H1 (cell line): Measurements from ENCODE around the gene GPX5.

Experiments
- EGR1 ChIP-seq: IDR thresholded peaks from 2 replicates; pipeline ENCODE4 v1.6.1; 2011; ENCODE audit warnings: low read depth, low read length, borderline replicate concordance
- EZH2 ChIP-seq: fragments of 200-600 bp; sonication (generic); IDR thresholded peaks from 2 replicates; pipeline ENCODE4 v1.7.1; 2012; ENCODE audit warnings: low read depth, mild to moderate bottlenecking, moderate library complexity, low read length, inconsistent platforms; ENCODE audit not compliant: severe bottlenecking
- POLR2A ChIP-seq, 2 experiments: IDR thresholded peaks; 1 replicate in 1 of 2; 2 replicates in 1 of 2; pipeline ENCODE4 v1.6.1; 2011; ENCODE audit warnings: low read depth in 2 of 2, low read length in 2 of 2, mild to moderate bottlenecking in 2 of 2; ENCODE audit errors: control extremely low read depth in 1 of 2
- RNF2 ChIP-seq: fragments of 200-900, 300-1000 bp; sonication (generic); IDR thresholded peaks from 2 replicates; pipeline ENCODE4 v1.7.1; 2016; ENCODE audit warnings: borderline replicate concordance, low read depth, mild to moderate bottlenecking, antibody characterized with exemption, low read length; ENCODE audit not compliant: poor library complexity, severe bottlenecking; ENCODE audit errors: missing control alignments
- SUZ12 ChIP-seq: fragments of 200-600 bp; sonication (generic); IDR thresholded peaks from 2 replicates; pipeline ENCODE4 v1.6.1; 2012; ENCODE audit warnings: mild to moderate bottlenecking, inconsistent platforms, low read length, moderate library complexity, mixed read lengths
- TAF1 ChIP-seq: IDR thresholded peaks from 2 replicates; pipeline ENCODE4 v1.6.1; 2011; ENCODE audit warnings: mild to moderate bottlenecking, low read depth, low read length
- YY1 ChIP-seq: IDR thresholded peaks from 2 replicates; pipeline ENCODE4 v1.6.1; 2011; ENCODE audit warnings: low read depth, mild to moderate bottlenecking, low read length
- TF ChIP-seq, protein P1 (sequence below), 3 experiments: IDR thresholded peaks; 1 replicate in 2 of 3; 2 replicates in 1 of 3; pipeline versions ENCODE4 v1.5.1 to v1.6.1; 2011; ENCODE audit warnings: low read length in 3 of 3, mild to moderate bottlenecking in 3 of 3, inconsistent platforms in 2 of 3, low read depth in 1 of 3, moderate library complexity in 1 of 3; ENCODE audit not compliant: insufficient read depth in 1 of 3; ENCODE audit errors: control extremely low read depth in 1 of 3

DNA sequence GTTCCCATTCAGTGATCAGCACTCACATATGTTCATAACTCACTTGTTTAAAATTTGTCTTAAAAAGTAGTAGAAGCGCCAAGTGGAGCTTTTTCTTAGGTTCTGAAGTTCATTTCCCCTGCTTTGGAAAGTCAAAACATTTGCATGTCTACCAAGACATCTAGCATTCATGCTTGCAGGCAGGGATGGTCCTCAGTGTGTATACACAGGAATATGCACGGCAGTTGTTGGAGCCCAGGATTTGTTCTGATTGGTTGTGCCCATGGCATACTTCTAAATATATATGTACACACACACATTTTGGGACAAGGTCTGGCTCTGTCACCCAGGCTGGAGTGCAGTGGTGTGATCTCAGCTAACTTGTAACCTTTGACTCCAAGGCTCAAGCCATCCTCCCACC, 7.7 kb upstream of the GPX5 start:
- TF ChIP-seq, protein P1, sequence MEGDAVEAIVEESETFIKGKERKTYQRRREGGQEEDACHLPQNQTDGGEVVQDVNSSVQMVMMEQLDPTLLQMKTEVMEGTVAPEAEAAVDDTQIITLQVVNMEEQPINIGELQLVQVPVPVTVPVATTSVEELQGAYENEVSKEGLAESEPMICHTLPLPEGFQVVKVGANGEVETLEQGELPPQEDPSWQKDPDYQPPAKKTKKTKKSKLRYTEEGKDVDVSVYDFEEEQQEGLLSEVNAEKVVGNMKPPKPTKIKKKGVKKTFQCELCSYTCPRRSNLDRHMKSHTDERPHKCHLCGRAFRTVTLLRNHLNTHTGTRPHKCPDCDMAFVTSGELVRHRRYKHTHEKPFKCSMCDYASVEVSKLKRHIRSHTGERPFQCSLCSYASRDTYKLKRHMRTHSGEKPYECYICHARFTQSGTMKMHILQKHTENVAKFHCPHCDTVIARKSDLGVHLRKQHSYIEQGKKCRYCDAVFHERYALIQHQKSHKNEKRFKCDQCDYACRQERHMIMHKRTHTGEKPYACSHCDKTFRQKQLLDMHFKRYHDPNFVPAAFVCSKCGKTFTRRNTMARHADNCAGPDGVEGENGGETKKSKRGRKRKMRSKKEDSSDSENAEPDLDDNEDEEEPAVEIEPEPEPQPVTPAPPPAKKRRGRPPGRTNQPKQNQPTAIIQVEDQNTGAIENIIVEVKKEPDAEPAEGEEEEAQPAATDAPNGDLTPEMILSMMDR (IDR thresholded peaks at IDR 0.05; ENCODE audit: control extremely low read depth in 1 of 3, insufficient read depth in 1 of 3, low read depth in 1 of 3, low read length in 3 of 3) = no peak
- TF ChIP-seq POLR2A (IDR thresholded peaks at IDR 0.05; ENCODE audit: control extremely low read depth in 1 of 2, low read depth in 2 of 2, low read length in 2 of 2) (no peak), EZH2 (no peak), YY1 (no peak), TAF1 (no peak), SUZ12 (no peak), RNF2 (no peak), EGR1 (no peak)
